HG03442 (cell line): ENCODE measurements around the gene S100A2.
"Not testable (repeated sequence)": the region's sequence is repeated elsewhere in the genome, so short reads cannot be mapped to it uniquely, and the experiment has no call there.

Experiments used
- ATAC-seq: cut with Tn5 transposase; IDR thresholded peaks from one replicate; pipeline ENCODE4 v1.9.1; 2021; ENCODE audit warnings: mild to moderate bottlenecking, moderate library complexity; ENCODE audit not compliant: unreplicated experiment

Gene S100A2

DNA sequence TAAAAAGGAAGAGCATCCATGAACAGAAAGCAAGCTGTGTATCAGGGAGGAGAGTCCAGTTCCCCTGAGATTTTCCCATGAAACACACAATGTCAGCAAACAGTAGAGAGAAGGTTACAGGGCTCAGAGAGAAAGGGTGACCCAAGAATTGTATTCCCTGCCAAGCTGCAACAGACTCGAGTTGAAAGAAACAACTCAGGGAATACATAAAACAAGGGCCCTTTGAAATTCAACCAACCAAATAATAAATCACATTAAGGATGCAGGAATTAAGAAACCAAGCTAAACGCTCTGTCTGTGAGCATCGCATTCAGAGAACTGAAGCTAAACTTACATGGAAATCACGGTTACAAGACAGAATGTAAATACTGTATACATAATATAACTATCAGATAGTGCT lies 27.1 kb upstream of the S100A2 start:
- ATAC-seq, result no peak

GRCh38 chr1:153588482-153588881 lies 22.8 kb upstream of the S100A2 start:
- ATAC-seq, result no peak

GRCh38 chr1:153588033-153588432 lies 22.4 kb upstream of the S100A2 start:
- ATAC-seq, result not testable (repeated sequence)

DNA sequence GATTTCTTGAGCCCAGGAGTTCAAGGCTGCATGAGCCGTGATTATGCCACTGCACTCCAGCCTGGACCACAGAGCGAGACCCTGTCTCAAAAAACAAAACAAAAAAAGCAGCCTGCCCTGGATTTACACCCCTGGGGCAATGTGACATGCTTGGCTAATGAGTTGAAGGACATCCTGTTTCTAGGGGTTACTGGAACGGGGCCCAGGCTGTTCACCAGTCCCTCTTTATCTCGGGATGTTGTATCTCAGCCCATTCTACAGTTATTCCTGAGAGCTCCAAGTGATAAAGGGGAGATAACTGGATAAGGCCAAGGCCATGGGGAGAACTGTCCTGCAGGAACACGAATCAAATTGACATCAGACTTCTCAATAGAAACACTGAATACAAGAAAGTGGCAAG lies 21.7 kb upstream of the S100A2 start:
- ATAC-seq, result no peak

DNA sequence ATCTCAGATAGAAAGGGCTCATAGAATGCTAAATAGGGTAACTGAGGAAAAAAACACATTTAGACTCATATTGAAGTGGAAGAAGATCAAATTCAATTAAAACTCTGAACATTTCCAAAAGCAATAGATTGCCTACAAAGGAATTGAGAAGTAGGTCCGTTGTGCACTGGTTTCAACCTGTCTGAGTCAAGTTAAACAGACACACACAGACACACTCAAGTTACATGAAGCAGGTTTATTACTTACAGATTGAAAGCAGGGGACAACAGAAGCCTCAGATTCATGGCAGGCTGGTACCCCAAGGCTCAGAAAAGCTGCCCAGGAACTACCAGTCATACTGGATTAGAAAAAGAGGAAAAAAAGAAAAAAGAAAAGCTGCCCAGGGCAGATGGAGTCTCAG lies 20.7 kb upstream of the S100A2 start:
- no peak for ATAC-seq

DNA sequence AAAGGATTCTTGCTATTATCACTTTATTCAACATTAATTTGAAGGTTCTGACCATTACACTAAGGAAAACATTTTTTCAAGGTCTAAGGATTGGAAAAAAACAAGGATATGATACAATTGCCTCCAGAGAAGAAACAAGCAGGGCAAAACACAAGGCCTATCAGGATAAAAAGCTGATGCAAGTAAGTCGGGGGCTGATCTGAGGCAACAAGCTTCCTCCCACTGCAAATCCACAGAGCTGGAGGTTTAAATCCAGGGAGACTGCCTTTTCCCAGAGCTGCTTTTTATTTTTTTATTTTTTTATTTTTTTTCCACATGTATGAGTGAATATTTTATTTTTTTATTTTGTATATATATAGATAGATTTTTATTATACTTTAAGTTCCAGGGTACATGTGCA lies 19.4 kb upstream of the S100A2 start:
- no peak for ATAC-seq

- ATAC-seq, result no peak
Observed at GRCh38 chr1:153583976-153584375, 18.3 kb upstream of the S100A2 start.

GRCh38 chr1:153583514-153583913 lies 17.9 kb upstream of the S100A2 start:
- not testable (repeated sequence) for ATAC-seq

GRCh38 chr1:153582836-153583235 lies 17.2 kb upstream of the S100A2 start:
- ATAC-seq, result not testable (repeated sequence)

DNA sequence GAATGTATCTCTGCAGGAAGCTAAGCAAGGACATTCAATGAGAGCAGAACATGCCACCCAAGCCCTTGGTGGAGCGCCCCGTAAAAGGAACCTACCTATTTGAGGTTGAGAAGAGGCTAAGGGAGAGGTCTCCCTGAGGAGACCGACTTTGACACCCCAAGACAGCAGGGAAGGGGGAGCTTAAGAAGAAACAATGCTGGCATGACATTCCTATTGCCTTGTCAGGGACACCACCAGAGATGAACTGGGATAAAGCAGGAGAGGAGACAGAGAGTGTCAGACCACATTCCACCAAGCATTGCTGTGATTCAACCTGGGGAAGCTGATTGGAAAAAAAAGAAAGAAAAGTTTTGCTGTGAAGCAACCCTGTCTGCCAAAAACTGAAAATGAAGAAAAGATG lies 13.3 kb upstream of the S100A2 start:
- no peak for ATAC-seq

- ATAC-seq, result no peak
Observed at GRCh38 chr1:153578490-153578889, 12.8 kb upstream of the S100A2 start.

DNA sequence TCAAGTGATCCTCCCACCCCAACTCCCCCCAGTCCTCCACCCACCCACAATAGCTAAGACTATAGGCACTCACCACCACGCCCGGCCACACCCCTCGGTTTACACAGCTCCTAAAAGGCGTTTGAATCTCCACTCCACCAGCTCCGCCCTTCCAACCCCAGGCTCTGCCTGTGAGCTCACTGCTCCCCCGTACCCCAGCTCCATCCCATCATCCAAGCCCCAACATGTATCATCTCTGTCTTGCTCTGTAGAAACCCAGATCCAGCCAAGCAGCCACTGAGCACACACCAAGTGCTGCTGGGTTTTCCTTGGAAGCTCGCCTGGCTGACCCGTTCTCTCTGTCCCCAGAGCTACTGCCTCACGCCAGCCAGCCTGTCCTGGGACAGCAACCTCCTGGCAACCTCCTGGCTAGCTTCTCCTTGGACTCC lies 12.0 kb upstream of the S100A2 start:
- no peak for ATAC-seq

DNA sequence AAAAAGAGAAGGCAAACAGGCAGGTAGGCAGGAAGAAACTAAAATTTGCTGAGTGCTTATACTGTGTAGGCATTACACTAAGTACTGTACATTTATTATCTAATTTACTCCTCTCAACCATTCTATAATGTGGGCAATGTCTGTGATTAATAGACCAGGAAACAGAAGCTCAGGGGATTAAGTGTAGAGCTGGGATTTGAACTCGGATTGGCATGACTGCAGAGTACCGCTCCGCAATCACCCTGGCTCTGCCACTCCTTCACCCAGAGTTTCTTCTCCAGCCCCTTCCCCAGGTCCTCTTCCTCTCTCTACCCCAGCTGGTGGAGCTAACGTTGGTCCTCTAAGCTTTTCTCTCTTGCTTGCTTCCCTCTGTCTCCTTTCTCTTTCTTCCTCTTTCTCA lies 11.5 kb upstream of the S100A2 start:
- no peak for ATAC-seq

DNA sequence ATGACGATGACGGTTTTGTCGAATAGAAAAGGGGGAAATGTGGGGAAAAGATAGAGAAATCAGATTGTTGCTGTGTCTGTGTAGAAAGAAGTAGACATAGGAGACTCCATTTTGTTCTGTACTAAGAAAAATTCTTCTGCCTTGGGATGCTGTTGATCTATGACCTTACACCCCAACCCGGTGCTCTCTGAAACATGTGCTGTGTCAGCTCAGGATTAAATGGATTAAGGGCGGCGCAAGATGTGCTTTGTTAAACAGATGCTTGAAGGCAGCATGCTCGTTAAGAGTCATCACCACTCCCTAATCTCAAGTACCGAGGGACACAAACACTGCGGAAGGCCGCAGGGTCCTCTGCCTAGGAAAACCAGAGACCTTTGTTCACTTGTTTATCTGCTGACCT lies 9.9 kb upstream of the S100A2 start:
- not testable (repeated sequence) for ATAC-seq

DNA sequence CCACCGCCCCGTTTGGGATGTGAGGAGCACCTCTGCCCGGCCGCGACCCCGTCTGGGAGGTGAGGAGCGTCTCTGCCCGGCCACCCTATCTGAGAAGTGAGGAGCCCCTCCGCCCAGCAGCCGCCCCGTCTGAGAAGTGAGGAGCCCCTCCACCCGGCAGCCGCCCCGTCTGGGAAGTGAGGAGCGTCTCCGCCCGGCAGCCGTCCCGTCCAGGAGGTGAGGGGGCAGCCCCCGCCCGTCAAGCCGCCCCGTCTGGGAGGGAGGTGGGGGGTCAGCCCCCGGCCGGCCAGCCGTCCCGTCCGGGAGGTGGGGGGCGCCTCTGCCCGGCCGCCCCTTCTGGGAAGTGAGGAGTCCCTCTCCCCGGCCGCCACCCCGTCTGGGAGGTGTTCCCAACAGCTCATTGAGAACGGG lies 9.4 kb upstream of the S100A2 start:
- ATAC-seq, result not testable (repeated sequence)

DNA sequence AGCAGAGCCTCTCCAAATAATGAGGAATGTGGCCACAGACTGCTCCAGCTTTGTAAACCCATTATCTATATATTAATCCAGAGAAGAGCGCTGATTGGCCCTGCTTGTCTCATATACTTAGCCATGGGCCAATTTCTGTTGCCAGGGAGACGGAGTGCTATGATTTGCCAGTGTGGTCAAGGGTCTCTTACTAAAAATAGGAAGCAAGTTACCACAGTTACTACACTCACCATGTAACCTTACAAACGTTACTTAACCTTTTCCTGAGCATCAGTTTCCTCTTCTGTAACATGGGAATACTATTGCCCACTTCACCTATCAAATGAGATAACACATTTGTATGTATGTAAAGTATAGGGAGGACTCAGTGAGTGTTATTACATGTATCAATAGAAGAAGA lies 7.7 kb upstream of the S100A2 start:
- ATAC-seq, result no peak

DNA sequence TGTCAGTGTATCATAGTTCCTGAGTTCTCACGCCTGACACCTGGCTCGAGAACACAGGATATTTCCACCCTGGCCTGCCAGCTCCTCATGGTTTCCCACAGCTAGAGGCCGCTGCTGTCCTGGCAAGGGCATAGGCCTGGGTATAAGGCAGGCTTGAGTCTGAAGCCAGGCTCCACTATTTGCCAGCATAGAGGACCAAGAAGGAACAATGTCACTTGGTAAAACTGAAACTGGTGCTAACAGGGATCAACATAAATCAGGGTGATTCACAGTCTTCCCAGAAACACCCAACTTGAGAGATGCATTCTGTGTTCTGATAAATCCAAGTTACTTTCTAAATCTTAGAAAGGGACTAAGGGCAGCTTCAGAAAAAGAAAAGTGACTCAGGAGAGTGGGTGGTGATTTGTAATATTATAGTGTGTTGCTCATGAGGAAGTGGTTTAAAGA lies 6.9 kb upstream of the S100A2 start:
- ATAC-seq, result no peak

DNA sequence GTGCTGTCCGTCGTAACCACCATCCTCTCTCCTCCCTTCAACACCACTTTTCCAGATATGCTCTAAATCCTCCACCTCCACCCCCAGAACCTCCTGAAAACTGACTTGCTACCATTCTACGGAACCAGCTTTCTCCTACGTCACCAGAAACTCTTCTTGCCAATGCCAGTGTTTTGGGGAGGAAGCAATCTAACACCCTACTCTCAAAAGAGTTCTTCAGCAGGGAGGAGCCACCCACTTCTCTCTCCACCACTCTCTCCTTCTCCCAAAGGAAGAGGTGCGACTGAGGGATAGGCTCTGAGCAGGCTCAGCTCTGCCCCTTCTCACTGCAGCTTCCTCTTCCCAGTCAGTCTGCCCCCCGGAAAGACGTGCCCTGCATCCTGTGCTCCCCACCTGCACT lies 6.1 kb upstream of the S100A2 start:
- no peak for ATAC-seq

DNA sequence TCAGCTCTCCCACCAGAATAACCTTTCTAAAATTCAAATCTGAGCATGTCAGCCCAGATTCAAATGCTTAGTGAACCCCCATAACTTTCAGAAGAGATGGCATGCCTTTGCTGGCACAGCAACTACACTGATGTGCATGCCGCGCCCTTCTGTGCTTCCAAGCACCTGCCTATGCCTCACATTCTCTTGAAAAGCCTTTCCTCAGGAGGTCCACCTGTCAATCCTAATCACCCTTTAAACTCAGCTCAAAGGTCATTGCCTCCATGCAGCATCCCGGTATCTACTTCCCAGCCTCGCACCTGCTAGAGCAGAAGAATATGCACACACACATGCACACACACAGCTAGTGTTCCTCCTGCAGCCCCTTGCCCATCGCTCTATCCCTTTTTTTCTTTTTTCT lies 5.2 kb upstream of the S100A2 start:
- ATAC-seq, result no peak

- no peak for ATAC-seq
Observed at GRCh38 chr1:153569465-153569864, 3.8 kb upstream of the S100A2 start.

- ATAC-seq, result no peak
Observed at GRCh38 chr1:153568367-153569099, 2.9 kb upstream of the S100A2 start.

DNA sequence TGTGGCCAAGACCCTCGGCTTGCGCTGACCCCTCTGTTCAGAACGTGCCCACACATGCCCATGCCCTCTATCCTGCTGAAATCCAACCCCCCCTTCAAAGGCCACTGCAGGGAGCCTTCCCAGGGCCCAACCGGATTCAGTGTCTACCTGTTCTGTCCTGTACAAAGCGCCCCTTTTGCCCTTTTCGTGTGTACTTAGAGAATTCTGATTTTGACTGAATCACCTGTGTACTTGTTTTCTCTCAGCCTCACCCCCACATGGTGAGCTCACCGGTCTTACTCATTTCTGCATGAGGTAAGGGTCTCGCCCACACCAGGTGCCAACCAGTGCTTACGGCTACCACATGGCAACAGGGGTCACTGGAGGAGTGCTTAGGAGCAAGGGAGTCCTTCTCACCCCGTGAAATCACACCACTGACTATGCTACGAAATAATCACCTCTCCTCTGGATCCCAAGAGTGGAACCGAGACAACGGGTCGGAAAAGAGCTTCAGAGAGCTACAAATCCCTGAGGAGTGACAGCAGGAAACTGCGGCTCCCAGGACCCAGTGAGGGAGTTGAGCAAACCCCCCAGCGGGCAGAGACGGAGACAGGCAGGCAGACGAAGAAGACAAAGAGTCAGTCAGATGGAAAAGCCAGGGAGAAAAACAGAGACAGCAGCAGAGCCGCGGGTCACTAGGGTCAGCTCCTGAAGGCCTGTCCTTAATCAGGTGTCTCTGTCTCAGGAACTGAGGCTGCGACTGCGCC lies 2.1 kb upstream of the S100A2 start:
- no peak for ATAC-seq
